Measurements from ENCODE around the gene TTC38. TPM values are rescaled to one million over a fixed set of nuclear protein-coding genes. Genes with fewer than 3 reads are reported as not detected.

TTC38 gene
- total RNA-seq, 4 donors from 2014 or later, result 30.4 to 58.3 (median 43.1) TPM

- intact Hi-C loops (cut with DNase I; ENCODE audit: low total_unique reads) (no loop called here), in situ Hi-C loops (cut with MboI; ENCODE audit: low sequenced_read_pairs in 4 of 4) (no loop called here)
- H3K4me3 ChIP-seq, result no peak overlapping the region
- H3K27me3 ChIP-seq, result no peaks in the 10 kb centered on the region
- H3K36me3 ChIP-seq, result no peaks in the 10 kb centered on the region
- ATAC-seq (no peak), DNase-seq (no peak)
- TF ChIP-seq POLR2A (IDR thresholded peaks at IDR 0.05) (no peak), CTCF (IDR thresholded peaks at IDR 0.05 in 4 of 5, conservative IDR thresholded peaks at IDR 0.05 in 1 of 5) (no peak)
- no peaks in the 10 kb centered on the region for H3K9me3 ChIP-seq
- no peak overlapping the region for H3K27ac ChIP-seq
- H3K4me1 ChIP-seq, result no peaks in the 10 kb centered on the region
Measured at GRCh38 chr22:46328797-46329196, 61.0 kb downstream of the TTC38 start.

GRCh38 chr22:46329616-46330015 is 61.8 kb downstream of the TTC38 start:
- peaks cover 0 to under 1% of the 10 kb centered on the region in 2 donors for H3K4me1 ChIP-seq
- in situ Hi-C loops (cut with MboI; ENCODE audit: low sequenced_read_pairs in 4 of 4) (no loop called here), intact Hi-C loops (cut with DNase I; ENCODE audit: low total_unique reads) (no loop called here)
- H3K9me3 ChIP-seq, result no peaks in the 10 kb centered on the region
- H3K27ac ChIP-seq, result no peak overlapping the region
- DNase-seq, result no peak
- H3K27me3 ChIP-seq, result no peaks in the 10 kb centered on the region
- no peak for ATAC-seq
- H3K36me3 ChIP-seq, result no peaks in the 10 kb centered on the region
- H3K4me3 ChIP-seq, result no peak overlapping the region
- TF ChIP-seq CTCF (IDR thresholded peaks at IDR 0.05 in 4 of 5, conservative IDR thresholded peaks at IDR 0.05 in 1 of 5) (no peak), POLR2A (IDR thresholded peaks at IDR 0.05) (no peak)

GRCh38 chr22:46330426-46330825 is 62.6 kb downstream of the TTC38 start:
- no peak for TF ChIP-seq CTCF (IDR thresholded peaks at IDR 0.05 in 4 of 5, conservative IDR thresholded peaks at IDR 0.05 in 1 of 5)
- TF ChIP-seq POLR2A (IDR thresholded peaks at IDR 0.05), result no peak
- Histone ChIP-seq H3K36me3 (no peaks in the 10 kb centered on the region), H3K4me1 (peaks cover 0 to 4% of the 10 kb centered on the region in 2 donors), H3K9me3 (no peaks in the 10 kb centered on the region), H3K27me3 (no peaks in the 10 kb centered on the region), H3K4me3 (no peak overlapping the region), H3K27ac (no peak overlapping the region)
- ATAC-seq (no peak), DNase-seq (no peak)
- in situ Hi-C loops (cut with MboI; ENCODE audit: low sequenced_read_pairs in 4 of 4), result no loop called here
- intact Hi-C loops (cut with DNase I; ENCODE audit: low total_unique reads), result no loop called here

GRCh38 chr22:46331496-46331895 is 63.7 kb downstream of the TTC38 start:
- in situ Hi-C loops (cut with MboI; ENCODE audit: low sequenced_read_pairs in 4 of 4) (no loop called here), intact Hi-C loops (cut with DNase I; ENCODE audit: low total_unique reads) (no loop called here)
- DNase-seq, result no peak
- H3K4me1 ChIP-seq, result peaks cover 2 to 5% of the 10 kb centered on the region in 2 donors
- no peaks in the 10 kb centered on the region for H3K9me3 ChIP-seq
- H3K27me3 ChIP-seq, result no peaks in the 10 kb centered on the region
- no peak for ATAC-seq
- no peak overlapping the region for H3K27ac ChIP-seq
- TF ChIP-seq CTCF (IDR thresholded peaks at IDR 0.05 in 4 of 5, conservative IDR thresholded peaks at IDR 0.05 in 1 of 5) (no peak), POLR2A (IDR thresholded peaks at IDR 0.05) (no peak)
- H3K36me3 ChIP-seq, result no peaks in the 10 kb centered on the region
- H3K4me3 ChIP-seq, result no peak overlapping the region

Measured in gastrocnemius medialis (tissue), 4 donors.